Glutamatergic neuron (in vitro differentiated cells): Measurements from ENCODE around the gene TMEM163. TPM values are rescaled to one million over a fixed set of nuclear protein-coding genes. Genes with fewer than 3 reads are reported as not detected.

Source experiments
- DNase-seq: peaks from one replicate; pipeline ENCODE4 v3.0.0; 2022
- H3K27ac Mint-ChIP-seq: one replicate; pipeline ENCODE4 v1.8.0; 2020; ENCODE audit warnings: mild to moderate bottlenecking, mixed read lengths, inconsistent platforms; ENCODE audit not compliant: unreplicated experiment
- H3K27me3 Mint-ChIP-seq: one replicate; pipeline ENCODE4 v1.8.0; 2020; ENCODE audit warnings: mild to moderate bottlenecking, moderate library complexity, mixed read lengths, inconsistent platforms; ENCODE audit not compliant: unreplicated experiment
- H3K36me3 Mint-ChIP-seq: one replicate; pipeline ENCODE4 v1.8.0; 2020; ENCODE audit warnings: mild to moderate bottlenecking, mixed read lengths, inconsistent platforms; ENCODE audit not compliant: unreplicated experiment
- H3K4me1 Mint-ChIP-seq: one replicate; pipeline ENCODE4 v1.8.0; 2020; ENCODE audit warnings: mild to moderate bottlenecking, low read depth, mixed read lengths, inconsistent platforms; ENCODE audit not compliant: unreplicated experiment
- H3K4me3 Mint-ChIP-seq: one replicate; pipeline ENCODE4 v1.8.0; 2020; ENCODE audit warnings: mild to moderate bottlenecking, mixed read lengths, inconsistent platforms; ENCODE audit not compliant: unreplicated experiment
- H3K9me3 Mint-ChIP-seq: one replicate; pipeline ENCODE4 v1.8.0; 2020; ENCODE audit warnings: mild to moderate bottlenecking, moderate library complexity, mixed read lengths, inconsistent platforms; ENCODE audit not compliant: unreplicated experiment
- CTCF ChIP-seq: fragments of 200-600 bp; sonication (generic); IDR thresholded peaks from one replicate; pipeline ENCODE4 v1.5.0; 2021; ENCODE audit not compliant: partially characterized antibody, unreplicated experiment
- total RNA-seq: library from RNA; stranded (reverse); fragmentation: NEBNext Ultra II Directional; extraction: Animal tissue kit (Norgen Biotek cat#: 25700); gene quantifications from one replicate; pipeline ENCODE4 v1.2.1, GENCODE V29; 2021; ENCODE audit not compliant: unreplicated experiment

Gene TMEM163
- total RNA-seq, 1 donor from 2014 or later: 27.7 TPM

GRCh38 chr2:134417968-134418582 lies 300.7 kb downstream of the TMEM163 start:
- TF ChIP-seq CTCF: no peak
- Mint-ChIP-seq H3K9me3 (no peaks in the 10 kb centered on the region), H3K27me3 (no peaks in the 10 kb centered on the region), H3K36me3 (no peaks in the 10 kb centered on the region), H3K4me1 (peaks cover 9% of the 10 kb centered on the region), H3K4me3 (no peak overlapping the region), H3K27ac (no peak overlapping the region)
- no peak for DNase-seq

GRCh38 chr2:134416637-134417036 lies 302.2 kb downstream of the TMEM163 start:
- no peak for DNase-seq
- Mint-ChIP-seq H3K36me3 (no peaks in the 10 kb centered on the region), H3K27me3 (peaks cover 5% of the 10 kb centered on the region), H3K4me3 (no peak overlapping the region), H3K4me1 (peaks cover 16% of the 10 kb centered on the region), H3K9me3 (peaks cover 2% of the 10 kb centered on the region), H3K27ac (no peak overlapping the region)
- TF ChIP-seq CTCF: no peak

GRCh38 chr2:134416018-134416417 lies 302.8 kb downstream of the TMEM163 start:
- Mint-ChIP-seq H3K27me3 (peaks cover 11% of the 10 kb centered on the region), H3K4me3 (no peak overlapping the region)

GRCh38 chr2:134413912-134414311 lies 304.9 kb downstream of the TMEM163 start:
- DNase-seq: no peak
- TF ChIP-seq CTCF: no peak
- peaks cover 7% of the 10 kb centered on the region for H3K9me3 Mint-ChIP-seq
- no peaks in the 10 kb centered on the region for H3K36me3 Mint-ChIP-seq
- no peak overlapping the region for H3K4me3 Mint-ChIP-seq
- peaks cover 35% of the 10 kb centered on the region for H3K4me1 Mint-ChIP-seq
- H3K27me3 Mint-ChIP-seq: peaks cover 11% of the 10 kb centered on the region
- no peak overlapping the region for H3K27ac Mint-ChIP-seq

More at GRCh38 chr2:134416018-134416417, 302.8 kb downstream of the TMEM163 start:
- Mint-ChIP-seq H3K9me3 (peaks cover 5% of the 10 kb centered on the region), H3K36me3 (no peaks in the 10 kb centered on the region), H3K4me1 (peaks cover 22% of the 10 kb centered on the region), H3K27ac (no peak overlapping the region)
- DNase-seq: no peak
- TF ChIP-seq CTCF: no peak

- no peak for TF ChIP-seq CTCF
- peaks cover 37% of the 10 kb centered on the region for H3K4me1 Mint-ChIP-seq
- H3K27ac Mint-ChIP-seq: no peak overlapping the region
- H3K4me3 Mint-ChIP-seq: no peak overlapping the region
- peaks cover 11% of the 10 kb centered on the region for H3K27me3 Mint-ChIP-seq
- no peak for DNase-seq
- peaks cover 7% of the 10 kb centered on the region for H3K9me3 Mint-ChIP-seq
- no peaks in the 10 kb centered on the region for H3K36me3 Mint-ChIP-seq
These were observed 305.4 kb downstream of the TMEM163 start for GRCh38 chr2:134413430-134413829.
